ENCODE measurements around the gene TOMM20.

The TOMM20 gene

DNA sequence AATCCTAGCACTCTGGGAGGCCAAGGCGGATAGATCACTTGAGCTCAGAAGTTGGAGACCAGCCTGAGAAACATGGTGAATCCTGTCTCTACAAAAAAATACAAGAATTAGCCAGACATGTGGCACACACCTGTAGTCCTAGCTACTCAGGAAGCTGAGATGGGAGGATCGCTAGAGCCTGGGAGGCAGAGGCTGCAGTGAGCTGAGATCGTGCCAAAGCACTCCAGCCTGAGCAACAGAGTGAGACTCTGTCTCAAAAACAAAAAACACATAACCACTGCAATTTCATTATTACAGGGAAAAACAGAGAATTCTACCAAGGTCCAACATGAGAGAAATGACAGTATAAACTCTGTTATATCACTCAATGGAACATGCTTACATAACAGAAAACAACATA is 4.4 kb upstream of the TOMM20 start:
- no peak for DNase-seq

DNA sequence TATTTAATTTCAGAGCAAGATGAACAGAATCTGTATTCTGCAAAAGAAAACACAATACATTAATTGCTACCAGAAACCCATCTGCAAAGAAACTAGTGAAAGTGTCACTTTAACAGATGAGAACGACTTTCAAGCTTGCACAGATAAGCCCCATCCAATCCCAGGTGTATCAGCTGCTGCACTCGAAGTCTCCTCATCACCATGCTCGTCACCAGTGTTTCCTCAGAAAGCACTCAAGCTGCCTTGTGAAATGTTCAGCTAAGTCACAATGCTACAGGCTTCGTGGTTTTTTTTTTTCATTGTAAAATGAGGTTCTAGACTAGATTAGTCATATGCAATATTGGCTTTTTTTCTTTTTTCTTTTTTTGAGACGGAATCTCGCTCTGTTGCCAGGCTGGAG is 3.3 kb upstream of the TOMM20 start:
- DNase-seq: no peak

DNA sequence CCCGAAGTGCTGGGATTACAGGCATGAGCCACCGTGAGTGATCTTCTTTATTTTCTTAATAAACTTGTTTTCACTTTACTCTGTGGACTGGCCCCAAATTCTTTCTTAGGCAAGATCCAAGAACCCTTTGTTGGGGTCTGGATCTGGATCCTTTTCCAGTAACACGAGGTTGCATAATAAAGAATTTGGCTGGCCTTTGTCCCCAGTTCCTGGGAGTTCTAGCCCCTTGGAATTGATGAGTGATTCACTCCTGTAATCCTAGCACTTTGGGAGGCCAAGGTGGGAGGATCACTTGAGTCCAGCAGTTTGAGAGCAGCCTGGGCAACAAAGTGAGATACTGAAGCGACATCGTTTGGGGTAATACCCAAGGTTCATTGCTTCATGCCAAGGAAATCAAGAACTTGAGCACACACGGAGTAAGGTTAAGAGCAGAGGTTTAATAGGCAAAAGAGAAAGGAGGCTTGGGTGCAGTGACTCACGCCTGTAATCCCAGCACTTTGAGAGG is 2.2 kb upstream of the TOMM20 start:
- DNase-seq: no peak

DNA sequence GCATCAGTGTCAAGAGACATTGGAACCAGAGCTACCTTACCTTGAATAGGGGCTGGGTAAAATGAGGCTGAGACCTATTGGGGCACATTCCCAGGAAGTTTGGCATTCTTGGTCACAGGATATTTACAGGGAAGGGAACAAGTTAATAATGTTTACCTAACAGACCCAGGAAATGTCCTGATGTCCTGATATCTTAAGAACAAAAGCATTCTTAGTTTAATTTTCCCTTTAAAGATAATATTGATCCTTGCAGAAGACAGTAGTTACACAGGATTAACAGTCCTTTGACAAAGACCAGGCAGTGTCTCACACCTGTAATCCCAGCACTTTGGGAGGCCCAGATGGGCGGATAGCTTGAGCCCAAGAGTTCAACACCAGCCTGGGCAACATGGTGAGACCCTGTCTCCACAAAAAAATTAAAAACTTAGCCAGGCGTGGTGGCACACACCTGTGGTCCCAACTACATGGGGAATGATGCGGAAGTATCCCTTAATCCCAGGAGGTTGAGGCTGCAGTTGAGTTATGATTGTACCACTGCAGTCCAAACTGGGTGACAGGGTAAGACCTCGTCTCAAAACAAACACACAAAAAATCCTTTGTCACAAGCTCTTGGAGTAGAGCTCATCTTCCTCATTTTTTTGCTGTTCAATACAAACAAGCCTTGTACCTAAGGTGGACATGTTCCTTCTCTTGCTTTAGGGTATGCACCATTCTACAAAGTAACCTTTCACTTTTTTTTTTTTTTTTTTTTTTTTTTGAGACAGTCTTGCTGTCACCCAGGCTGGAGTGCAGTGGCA is 1.3 kb upstream of the TOMM20 start:
- no peak for DNase-seq

DNA sequence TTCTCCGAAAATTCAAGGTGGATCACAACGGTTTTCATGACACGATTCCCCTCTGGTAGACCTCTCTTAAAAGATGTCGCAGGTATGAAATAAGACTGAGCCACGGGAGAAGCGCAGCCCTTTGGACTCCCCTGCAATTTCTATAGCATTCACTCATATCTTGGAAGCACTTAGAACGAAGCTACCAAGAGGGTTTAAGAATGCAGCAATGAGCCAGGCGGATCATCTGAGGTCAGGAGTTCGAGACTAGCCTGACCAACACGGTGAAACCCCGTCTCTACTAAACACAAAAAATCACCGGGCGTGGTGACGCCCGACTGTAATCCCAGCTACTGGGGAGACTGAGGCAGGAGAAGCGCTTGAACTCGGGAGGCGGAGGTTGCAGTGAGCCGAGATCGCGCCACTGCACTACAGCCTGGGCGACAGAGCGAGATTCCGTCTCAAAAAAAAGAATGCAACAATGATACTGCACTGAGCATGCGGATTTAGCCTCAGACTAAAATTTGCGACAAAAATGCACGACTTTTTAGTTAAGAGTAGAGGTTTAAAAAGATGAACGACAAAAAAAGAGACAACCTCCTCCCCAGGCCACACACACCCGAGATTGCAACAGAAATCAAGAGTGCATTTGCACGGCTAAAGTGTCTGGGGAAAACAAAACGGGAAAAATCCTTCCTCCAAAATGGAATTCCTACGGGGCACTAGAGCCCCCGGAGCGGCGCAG is 743 bp downstream of the TOMM20 start:
- no peak for DNase-seq

DNA sequence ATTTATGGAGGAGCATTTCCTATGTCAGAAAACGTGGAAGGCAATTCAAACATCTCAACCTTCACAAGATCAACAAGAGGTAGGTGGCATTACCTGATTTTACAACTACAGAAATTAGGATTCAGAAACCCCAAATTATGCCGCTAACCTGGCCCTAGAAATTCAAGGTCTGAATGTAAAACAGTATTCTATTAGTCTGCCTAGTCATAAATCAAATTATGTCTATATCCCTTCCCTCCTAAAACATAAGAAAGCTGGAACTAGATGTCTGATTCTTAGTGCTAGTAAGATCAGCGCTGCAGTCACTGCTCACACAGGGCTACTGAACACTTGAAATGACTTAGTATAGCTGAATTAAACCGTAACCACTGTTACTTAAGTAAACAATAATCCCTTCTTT is 1.4 kb downstream of the TOMM20 start:
- DNase-seq: no peak

DNA sequence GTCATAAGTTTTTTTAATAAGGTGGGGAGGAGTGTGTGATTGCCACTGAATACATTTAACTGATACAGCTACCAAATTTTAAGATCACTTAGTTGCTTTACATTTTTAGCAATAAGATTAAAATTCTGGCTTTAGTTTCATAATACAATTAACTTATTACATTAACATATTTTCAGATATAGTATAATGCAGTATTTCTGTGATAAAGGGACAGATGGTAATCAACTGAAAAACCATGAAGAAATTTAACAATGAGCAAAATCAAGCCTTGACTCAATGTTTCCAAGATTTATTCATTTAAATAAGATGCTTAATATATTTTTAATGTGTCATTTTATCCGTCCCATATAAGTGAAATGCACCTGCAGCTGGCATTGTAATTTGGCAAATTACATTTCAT is 4.0 kb downstream of the TOMM20 start:
- DNase-seq: no peak

DNA sequence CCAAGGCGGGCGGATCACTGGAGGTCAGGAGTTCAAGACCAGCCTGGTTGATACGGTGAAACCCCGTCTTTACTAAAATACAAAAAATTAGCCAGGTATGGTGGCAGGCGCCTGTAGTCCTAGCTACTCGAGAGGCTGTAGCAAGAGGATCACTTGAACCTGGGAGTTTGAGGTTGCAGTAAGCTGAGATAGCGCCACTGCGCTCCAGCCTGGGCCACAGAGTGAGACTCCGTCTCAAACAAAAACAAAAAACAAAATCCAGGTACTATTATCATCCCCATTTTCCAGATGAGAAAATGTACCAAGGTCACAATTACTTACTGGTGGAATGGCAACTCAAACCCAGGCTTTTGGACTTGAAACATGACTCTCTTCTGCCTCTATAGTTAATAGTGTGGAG is 4.5 kb downstream of the TOMM20 start:
- DNase-seq: no peak

DNA sequence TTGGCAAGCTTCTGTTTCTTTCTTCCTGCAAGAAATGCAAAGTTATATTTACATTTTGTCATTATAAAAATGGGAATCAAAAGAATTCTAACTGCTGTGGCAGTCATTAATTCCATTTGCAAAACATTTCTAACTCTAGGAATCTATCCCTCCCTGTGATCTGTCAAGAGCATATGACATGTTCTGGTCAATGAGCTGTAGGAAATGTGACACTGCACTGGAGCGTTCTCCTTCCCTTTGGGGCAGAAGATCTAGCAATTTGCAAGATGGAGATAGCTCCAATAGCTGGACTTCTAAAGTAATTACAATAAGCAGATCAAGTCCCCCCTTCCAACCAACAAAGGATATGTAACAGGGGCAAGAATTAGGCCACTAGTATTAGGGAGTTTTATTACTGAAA is 6.3 kb downstream of the TOMM20 start:
- no peak for DNase-seq

DNA sequence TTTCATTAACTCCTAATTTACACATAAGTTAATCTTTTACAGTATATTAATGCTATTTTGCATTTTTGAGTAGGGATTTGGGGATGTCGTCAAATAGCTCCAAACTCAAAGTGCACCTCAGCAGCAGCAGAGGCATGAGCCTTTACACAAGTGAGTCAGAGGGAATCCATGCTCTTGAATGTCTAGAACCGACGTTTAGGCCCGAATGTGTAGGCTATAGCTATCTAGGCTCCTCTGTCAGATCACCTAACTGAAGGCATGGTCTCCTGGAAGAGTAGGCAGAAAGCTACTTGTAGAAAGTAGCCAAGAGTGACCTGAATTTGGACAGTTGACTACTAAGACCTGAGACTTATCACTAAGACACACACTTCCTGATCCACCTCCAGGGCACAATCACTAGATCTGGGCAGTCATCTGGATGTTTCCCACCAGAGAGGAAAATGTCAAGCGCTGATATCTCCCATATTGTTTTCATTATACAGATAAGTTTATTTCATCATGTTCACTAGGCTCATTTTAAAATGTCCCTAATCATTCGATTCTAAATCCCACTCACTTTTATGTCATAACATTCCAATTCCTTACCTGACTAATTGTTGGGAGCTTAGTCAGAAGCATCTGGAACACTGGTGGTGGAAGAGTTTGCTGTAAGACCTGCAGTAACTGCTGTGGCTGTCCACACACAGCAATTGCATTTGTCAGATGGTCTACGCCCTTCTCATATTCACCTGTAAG is 15.3 kb downstream of the TOMM20 start:
- DNase-seq: no peak

DNA sequence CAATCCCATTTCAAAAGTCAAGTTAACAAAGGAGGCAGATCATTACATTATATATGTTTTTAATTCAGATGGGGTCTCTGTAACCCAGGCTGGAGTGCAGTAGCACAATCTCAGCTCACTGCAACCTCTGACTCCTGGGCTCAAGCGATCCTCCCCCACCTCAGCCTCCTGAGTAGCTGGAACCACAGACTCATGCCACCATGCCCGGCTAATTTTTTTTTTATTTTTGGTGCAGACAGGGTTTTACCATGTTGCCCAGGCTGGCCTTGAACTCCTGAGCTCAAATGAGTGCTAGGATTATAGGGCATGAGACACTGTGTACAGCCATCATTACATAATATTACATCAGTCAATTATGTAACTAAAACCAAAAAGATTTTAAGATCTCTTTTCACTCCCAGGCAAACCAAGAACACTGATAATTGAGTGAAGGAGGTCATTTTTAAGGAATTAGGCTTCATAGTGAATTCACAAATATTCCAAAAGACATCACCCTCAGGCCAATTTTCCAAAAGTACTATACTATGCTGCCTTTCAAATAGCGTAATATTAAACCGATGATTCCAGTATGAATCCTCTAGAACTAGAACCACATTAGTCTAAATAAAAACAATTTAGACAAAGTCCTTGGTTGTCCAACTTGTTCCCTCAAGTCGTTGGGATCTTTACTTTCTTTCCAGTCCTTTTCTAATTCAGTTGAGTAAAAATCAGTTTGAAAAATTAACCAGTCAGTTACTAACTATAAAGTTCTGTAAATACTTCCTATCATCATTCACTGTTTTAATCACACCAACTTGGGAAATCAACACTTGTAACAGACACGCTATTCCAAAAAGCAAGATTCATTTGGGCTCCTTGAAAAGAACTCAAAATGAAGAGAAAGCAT is 16.1 kb downstream of the TOMM20 start:
- DNase-seq: no peak

DNA sequence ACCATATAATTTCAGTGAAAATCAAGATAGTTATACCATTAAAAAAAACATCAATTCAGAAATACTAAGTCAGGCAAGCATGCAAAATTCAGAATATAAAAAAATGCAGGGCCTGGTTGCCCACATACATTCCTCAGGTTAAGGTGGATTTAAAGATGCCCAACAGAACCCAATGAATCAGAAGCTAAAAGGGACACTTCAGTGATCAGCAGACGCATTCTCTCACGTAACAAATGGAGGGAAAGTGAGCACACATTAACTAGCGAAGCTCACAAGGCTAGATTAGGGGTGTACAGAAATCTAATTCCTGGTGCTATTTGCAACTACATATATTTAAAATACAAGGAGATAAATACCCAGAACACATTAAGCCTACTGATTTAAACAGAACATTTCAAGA is 17.5 kb downstream of the TOMM20 start:
- no peak for DNase-seq

DNA sequence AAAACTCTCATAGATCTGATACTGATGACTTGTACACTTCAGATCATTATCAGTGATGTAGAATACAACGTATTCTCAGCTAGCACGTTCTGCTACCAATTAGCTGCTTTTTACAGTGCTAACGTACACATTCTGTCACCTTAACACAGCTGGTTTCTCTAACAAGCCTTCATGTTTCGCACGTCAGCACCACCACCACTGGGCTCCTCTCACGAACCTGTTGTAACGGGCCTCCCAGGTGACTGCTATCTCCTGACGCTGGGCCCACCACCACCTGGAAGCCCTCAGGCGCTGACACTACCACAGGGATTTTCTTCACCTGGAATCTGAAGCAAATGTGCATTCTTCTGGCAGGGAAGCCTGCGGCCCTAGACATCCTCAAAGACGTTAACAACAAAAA is 19.8 kb downstream of the TOMM20 start:
- DNase-seq: no peak

DNA sequence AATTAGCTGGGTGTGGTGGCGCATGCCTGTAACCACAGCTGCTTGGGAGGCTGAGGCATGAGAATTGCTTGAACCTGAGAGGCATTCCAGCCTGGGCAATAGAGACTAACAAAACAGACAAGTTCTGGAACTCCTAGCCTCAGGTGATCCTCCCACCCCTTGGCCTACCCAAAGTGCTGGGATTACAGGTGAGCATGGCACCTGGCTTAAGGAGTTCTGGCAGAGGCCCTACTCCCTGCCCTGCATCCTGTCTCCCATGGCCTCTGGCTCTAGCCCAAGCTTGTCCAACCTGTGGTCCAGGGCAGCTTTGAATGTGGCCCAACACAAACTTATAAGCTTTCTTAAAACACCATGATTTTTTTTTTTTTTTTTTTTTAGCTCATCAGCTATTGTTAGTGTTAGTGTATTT is 20.4 kb downstream of the TOMM20 start:
- no peak for DNase-seq

DNA sequence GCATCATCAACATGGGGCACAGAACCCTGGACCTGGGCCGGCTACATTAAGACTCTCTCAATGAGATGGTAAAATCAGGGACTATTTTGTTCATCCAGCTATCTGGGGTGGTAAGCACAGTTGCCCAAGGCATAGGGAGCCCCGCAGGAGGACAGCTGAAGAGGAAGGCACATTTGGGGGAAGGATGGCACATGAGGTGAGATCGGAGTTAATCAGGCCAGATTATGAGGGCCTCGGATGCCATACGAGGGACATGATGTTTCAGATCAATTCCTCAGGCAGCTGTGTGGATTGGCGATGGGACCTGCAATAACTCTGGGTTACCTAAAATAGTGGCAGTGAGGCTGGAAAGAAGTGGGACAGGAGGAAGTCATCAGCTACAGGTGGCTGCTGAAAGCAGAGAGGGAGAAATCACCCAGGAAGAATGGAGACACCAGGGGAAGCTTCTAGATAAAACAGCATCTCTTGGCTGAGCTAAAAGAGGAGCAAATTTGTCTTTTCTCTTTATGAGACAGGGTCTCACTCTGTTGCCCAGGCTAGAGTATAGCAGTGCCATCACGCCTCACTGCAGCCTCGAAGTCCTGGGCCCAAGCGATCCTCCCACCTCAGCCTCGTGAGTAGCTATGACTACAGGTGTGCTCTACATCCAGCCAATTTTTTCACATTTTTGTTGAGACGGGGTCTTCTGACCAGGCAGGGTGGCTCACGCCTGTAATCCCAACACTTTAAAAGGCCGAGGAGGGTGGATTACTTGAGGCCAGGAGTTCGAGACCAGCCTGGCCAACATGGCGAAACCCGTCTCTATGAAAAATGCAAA is 21.1 kb downstream of the TOMM20 start:
- no peak for DNase-seq

DNA sequence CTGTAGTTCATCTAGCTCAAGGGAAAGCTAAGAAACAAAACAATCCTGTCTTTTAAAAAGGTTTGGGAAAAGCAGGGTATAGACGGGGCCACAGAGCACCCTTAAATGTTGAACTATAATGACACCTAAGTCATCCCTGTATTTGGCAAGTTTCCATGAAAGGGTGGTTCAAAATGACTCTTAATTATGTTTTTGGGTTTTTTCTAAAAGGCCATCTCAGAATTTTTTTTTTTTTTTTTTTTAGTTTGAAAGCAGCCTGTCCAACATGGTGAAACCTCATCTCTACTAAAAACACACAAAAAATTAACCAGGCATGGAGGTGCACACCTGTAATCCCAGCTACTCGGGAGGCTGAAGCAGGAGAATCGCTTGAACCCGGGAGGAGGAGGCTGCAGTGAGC is 22.2 kb downstream of the TOMM20 start:
- no peak for DNase-seq

DNA sequence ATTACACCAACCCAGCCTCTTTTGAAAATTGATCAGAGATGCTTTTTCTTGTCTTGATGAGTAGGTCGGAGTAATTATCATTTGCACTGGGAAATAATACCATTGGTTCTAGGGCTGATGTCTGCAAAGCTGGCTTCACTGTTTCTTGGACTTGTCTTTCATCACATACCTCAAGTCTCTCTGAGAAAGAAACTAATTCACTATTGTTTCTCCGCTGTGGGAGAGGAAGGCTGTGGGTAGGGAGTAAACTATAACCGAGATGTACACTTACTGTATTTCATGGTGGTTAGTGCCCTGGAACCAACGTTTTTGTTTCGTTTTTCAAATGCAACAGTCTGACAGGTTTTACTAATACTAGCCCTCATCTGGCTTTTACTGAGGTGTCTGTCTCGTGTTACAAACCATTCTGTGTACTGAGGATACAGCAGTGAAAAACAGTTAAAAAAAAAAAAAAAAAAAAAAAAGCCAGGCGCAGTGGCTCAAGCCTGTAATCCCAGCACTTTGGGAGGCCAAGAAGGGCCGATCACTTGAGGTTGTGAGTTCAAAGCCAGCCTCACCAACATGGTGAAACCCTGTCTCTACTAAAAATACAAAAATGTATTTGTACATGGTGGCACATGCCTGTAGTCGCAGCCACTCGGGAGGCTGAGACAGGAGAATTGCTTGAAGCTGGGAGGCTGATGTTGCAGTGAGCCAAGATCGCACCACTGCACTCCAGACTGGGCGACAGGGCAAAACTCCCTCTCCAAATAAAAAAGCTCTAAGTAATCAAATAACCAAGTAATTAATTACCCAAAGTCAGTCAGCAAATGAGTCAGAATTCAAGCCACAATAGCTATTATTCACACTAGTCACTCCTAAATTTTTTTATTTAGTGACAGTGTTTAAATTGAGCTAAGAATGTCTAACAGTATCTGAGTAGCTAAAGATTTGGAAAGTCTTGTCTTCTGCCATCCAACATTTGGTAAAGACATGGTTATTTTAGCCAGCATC is 23.3 kb downstream of the TOMM20 start:
- DNase-seq: no peak

DNA sequence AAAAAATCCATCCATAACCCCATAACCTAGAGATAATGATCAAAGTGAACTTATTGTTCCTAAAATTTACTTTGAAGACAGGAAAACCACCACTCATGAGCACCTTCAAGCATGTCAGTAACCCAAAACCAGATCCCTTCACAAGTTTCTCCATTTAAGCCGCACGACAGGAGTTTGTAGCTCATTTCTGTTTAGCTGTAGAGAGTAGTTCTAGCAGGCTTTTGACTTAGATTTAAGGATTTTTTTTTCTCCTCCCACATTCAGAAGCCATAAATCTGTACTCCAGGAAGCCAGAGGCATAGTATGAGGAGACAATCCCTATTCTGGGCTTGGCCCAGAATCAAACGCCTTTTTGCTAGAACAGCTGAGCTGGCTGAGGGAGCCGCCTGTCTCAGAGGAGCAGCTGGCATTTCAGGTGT is 25.6 kb downstream of the TOMM20 start:
- no peak for DNase-seq

DNA sequence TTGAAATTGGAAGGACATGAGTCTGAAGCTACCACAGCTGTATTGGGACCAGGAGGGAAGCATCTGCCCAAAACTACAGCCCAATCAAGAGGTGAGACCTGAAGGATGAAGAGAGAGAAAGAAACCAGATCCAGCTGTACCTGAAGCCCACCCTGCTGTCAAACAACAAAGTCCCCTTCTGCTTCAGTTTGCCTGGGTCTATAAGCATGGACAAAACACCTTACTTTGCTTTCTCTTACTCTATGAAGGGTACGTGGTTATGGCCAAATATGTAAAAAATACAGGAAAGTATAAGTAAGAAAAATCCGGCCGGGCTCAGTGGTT is 26.4 kb downstream of the TOMM20 start:
- DNase-seq: no peak

DNA sequence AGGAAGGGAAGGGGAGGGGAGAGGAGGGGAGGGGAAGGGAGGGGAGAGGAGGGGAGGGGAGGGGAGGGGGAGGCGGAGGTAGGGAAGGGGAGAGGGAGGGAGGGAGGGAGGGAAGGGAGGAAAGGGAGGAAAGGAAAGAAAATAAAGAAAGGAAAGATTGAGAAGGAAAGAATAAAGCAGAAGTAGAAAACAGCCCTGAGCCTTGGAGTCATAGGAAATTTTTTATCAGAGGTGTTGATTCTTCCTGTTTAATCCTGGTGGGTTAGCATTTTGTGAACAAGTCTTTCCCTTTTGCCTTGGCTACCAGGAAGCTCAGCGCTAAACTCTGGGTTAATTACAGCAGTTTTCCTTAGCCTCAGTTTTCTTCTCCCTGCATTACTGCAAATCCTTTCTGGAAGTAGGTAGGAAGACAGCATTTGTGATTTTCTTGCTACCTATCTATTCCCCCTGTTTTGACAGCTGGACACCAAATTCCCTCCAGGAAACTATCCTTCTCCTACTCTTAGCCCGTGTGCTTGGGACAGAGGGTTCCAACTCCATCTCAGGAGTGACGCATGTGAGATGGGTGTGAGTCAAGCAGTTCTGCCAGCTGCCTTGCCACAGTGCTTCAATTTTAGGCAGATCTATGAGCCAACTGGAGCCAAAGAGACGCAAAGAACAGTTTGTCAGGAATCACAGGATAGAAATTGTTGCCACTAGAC is 26.9 kb downstream of the TOMM20 start:
- no peak for DNase-seq
